ENCODE results near the gene PRKCSH. TPM values are rescaled to one million over a fixed set of nuclear protein-coding genes. Genes with fewer than 3 reads are reported as not detected.

Gene PRKCSH
- total RNA-seq, 1 experiment from 2014 or later = 399 TPM

- ChIA-PET CTCF (interaction anchor here (0.6 to 1.5 kb wide), 3 partner anchors 38 to 508 kb away, joined by 3 to 14 read pairs (median 4); no protein-coding TSS in a partner anchor), POLR2A (interaction anchor here (0.7 kb wide), 1 partner anchor 176 kb away, joined by 4 read pairs; no protein-coding TSS in a partner anchor)
- H3K36me3 ChIP-seq (ENCODE audit: control insufficient read depth, insufficient read depth, low read length) = peaks cover 5% of the 10 kb centered on the region; the same call in 1 of the 2 replicates
- no peaks in the 10 kb centered on the region for H3K27me3 ChIP-seq (ENCODE audit: control insufficient read depth, insufficient read depth, low read length)
- no peaks in the 10 kb centered on the region for H3K9me3 ChIP-seq (ENCODE audit: control insufficient read depth, insufficient read depth, low read depth, low read length)
- no TSS peak for BruUV-seq (replicated peaks)
- in situ Hi-C loops (cut with HindIII; ENCODE audit: low pct_unique_long_range_greater_than_20kb, low sequenced_read_pairs) = no loop called here
- TF ChIP-seq POLR2AphosphoS5 (IDR thresholded peaks at IDR 0.05; ENCODE audit: low read depth, low read length) (no peak), REST (IDR thresholded peaks at IDR 0.05; ENCODE audit: insufficient read depth in 1 of 2, low read depth in 2 of 2, low read length in 1 of 2) (no peak), TCF7L2 (IDR thresholded peaks at IDR 0.05; ENCODE audit: low read depth, low read length) (no peak)
- DNase-seq (ENCODE audit: low read depth, low spot score) (no peak), ATAC-seq (no peak)
- intact Hi-C loops (cut with micrococcal nuclease; ENCODE audit: unreplicated experiment) = no loop called here
- H3K27ac ChIP-seq (ENCODE audit: low read length) = no peak overlapping the region
- H3K4me1 ChIP-seq (ENCODE audit: control insufficient read depth, insufficient read depth, low read length) = no peaks in the 10 kb centered on the region
- no peak overlapping the region for H3K4me3 ChIP-seq (ENCODE audit: low read depth in 2 of 2, low read length in 2 of 2)
Measured at GRCh38 chr19:11420429-11421370, 14.7 kb upstream of the PRKCSH start.

GRCh38 chr19:11421371-11422098 is 13.9 kb upstream of the PRKCSH start:
- BruUV-seq (replicated peaks) = no TSS peak
- Histone ChIP-seq H3K9me3 (ENCODE audit: control insufficient read depth, insufficient read depth, low read depth, low read length) (no peaks in the 10 kb centered on the region), H3K36me3 (ENCODE audit: control insufficient read depth, insufficient read depth, low read length) (peaks cover 5% of the 10 kb centered on the region; the same call in 1 of the 2 replicates), H3K4me3 (ENCODE audit: low read depth in 2 of 2, low read length in 2 of 2) (peak overlapping the region in 1 of 2 experiments; percentile 27; a peak in 1 of 4 replicates), H3K27ac (ENCODE audit: low read length) (no peak overlapping the region), H3K27me3 (ENCODE audit: control insufficient read depth, insufficient read depth, low read length) (no peaks in the 10 kb centered on the region), H3K4me1 (ENCODE audit: control insufficient read depth, insufficient read depth, low read length) (no peaks in the 10 kb centered on the region)
- in situ Hi-C loops (cut with HindIII; ENCODE audit: low pct_unique_long_range_greater_than_20kb, low sequenced_read_pairs) = no loop called here
- CTCF ChIA-PET = interaction anchor here (0.6 to 1.5 kb wide), 2 partner anchors 39 to 507 kb away, joined by 4 to 14 read pairs; no protein-coding TSS in a partner anchor
- intact Hi-C loops (cut with micrococcal nuclease; ENCODE audit: unreplicated experiment) = no loop called here
- TF ChIP-seq SIN3A (IDR thresholded peaks at IDR 0.05; ENCODE audit: borderline replicate concordance, insufficient read depth, low read depth, low read length) = no peak
- no peak for TF ChIP-seq POLR2AphosphoS5 (IDR thresholded peaks at IDR 0.05; ENCODE audit: low read depth, low read length)
- TF ChIP-seq REST (IDR thresholded peaks at IDR 0.05; ENCODE audit: insufficient read depth in 1 of 2, low read depth in 2 of 2, low read length in 1 of 2) = no peak
- TF ChIP-seq CTCF (IDR thresholded peaks at IDR 0.05) = no peak
- TF ChIP-seq TCF7L2 (IDR thresholded peaks at IDR 0.05; ENCODE audit: low read depth, low read length) = no peak
- ATAC-seq (no peak), DNase-seq (ENCODE audit: low read depth, low spot score) (no peak)
- POLR2A ChIA-PET = interaction anchor here (0.7 kb wide), 1 partner anchor 175 kb away, joined by 4 read pairs; no protein-coding TSS in a partner anchor

All from Panc1 (cell line).